SK-N-MC (cell line): ENCODE measurements around the gene FNDC3B.

Experiments used
- DNase-seq: peaks from one replicate; pipeline ENCODE4 v3.0.0-alpha.2; 2011; ENCODE audit warnings: low read depth, low spot score
- H3K27ac ChIP-seq: fragments of 200-600 bp; sonication (generic); 2 replicates; pipeline ENCODE4 v1.5.1; 2016; ENCODE audit warnings: mixed run types
- H3K36me3 ChIP-seq: fragments of 200-600 bp; sonication (generic); 2 replicates; pipeline ENCODE4 v1.6.1; 2017; ENCODE audit warnings: antibody characterized with exemption, low read length, mixed read lengths; ENCODE audit not compliant: insufficient read depth
- H3K4me3 ChIP-seq: fragments of 200-600 bp; sonication (generic); 2 replicates; pipeline ENCODE4 v1.5.1; 2016
- H3K9ac ChIP-seq: fragments of 200-600 bp; sonication (generic); 2 replicates; pipeline ENCODE4 v1.8.0; 2017; ENCODE audit warnings: mixed run types, mixed read lengths; ENCODE audit not compliant: insufficient read length
- H3K9me3 ChIP-seq: fragments of 200-600 bp; sonication (generic); 2 replicates; pipeline ENCODE4 v1.6.1; 2017; ENCODE audit warnings: low read depth, mild to moderate bottlenecking, antibody characterized with exemption, low read length, moderate library complexity, mixed read lengths
- EZH2 ChIP-seq: fragments of 200-600 bp; sonication (generic); IDR thresholded peaks from one replicate; pipeline ENCODE4 v1.6.1; 2017; ENCODE audit warnings: antibody characterized with exemption
- FOXP2 ChIP-seq: optimal IDR thresholded peaks from 2 replicates; pipeline ENCODE3; 2011; ENCODE audit warnings: mild to moderate bottlenecking, moderate library complexity; ENCODE audit not compliant: insufficient read depth; ENCODE audit errors: extremely low read length, control extremely low read depth
- POLR2AphosphoS5 ChIP-seq: IDR thresholded peaks from 2 replicates; pipeline ENCODE4 v1.6.1; 2012; ENCODE audit warnings: mild to moderate bottlenecking, low read depth, low read length, borderline replicate concordance

The FNDC3B gene

DNA sequence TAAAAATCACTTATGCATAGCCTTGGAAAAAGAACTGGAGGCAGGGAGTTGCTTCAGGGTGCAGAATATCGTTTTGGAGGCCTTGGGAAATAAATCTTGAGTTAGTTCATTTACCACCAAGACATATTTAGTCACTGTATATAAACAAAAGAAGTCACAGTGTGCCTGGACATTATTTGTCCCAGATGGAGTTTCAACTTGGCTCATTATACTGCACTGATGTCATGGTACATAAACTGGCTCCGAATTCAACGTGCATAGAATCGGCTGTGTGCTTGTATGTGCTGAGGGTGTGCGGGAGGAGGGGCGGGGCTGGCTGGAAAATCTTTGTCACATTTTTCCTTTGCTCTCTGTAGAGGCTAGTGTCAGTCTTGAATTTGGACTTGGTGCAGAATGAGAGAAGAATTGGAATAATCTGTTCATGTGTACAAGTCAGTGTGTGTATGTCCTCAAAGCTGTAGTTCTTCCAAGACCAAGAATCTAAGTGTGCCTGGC, 86.6 kb downstream of the FNDC3B start:
- Histone ChIP-seq H3K4me3 (peak overlapping the region; percentile 51), H3K9ac (peak overlapping the region; percentile 11), H3K27ac (peak overlapping the region; percentile 80), H3K9me3 (no peaks in the 10 kb centered on the region), H3K36me3 (peaks cover 5% of the 10 kb centered on the region)
- TF ChIP-seq FOXP2 (no peak), POLR2AphosphoS5 (no peak), EZH2 (no peak)
- no peak for DNase-seq

DNA sequence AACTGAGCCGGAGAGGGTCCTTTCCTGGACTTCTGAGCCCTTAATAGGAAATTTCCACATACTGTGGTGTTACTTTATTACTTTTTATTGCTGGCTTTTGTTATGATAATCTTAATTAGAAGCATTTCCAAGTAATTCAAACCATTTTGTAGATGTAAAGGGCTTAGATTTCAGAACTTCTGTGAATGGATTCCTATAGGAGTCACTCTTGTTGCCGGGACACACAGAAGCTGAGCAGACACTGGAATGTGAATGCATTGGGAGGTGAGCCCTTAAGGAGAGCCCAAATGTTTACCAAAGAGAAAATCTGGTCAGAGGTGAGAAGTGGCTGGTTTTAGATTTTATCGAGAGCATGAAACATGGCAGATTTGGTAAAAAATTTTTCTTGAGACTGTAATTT, 87.4 kb downstream of the FNDC3B start:
- peak overlapping the region; percentile 80 for H3K27ac ChIP-seq
- no peak for DNase-seq
- H3K4me3 ChIP-seq, result peak overlapping the region; percentile 51
- no peaks in the 10 kb centered on the region for H3K9me3 ChIP-seq
- peaks cover 5% of the 10 kb centered on the region for H3K36me3 ChIP-seq
- TF ChIP-seq FOXP2 (no peak), POLR2AphosphoS5 (no peak), EZH2 (no peak)
- H3K9ac ChIP-seq, result peak overlapping the region; percentile 11

DNA sequence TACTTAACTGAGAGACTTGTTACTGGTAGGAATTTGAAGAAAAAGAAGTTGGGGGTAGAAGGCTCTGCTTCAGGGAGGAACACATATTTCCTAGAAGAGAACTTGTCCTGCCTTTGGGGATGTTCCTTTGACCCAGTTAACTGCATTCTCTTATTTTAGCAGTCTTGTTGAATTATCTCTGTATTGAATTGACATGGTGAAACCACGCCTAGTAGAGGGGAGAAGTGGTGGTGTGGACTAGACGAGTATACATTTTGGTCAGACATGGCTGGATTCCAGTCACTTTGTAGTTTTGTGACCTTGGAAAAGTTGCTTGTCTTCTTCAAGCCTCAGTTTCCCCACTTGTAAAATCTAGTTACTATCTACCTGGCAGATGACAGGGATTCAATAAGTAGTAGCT, 87.8 kb downstream of the FNDC3B start:
- peak overlapping the region; percentile 80 for H3K27ac ChIP-seq
- no peak overlapping the region for H3K9ac ChIP-seq
- DNase-seq, result no peak
- H3K36me3 ChIP-seq, result peaks cover 5% of the 10 kb centered on the region
- TF ChIP-seq FOXP2 (no peak), POLR2AphosphoS5 (no peak), EZH2 (no peak)
- H3K9me3 ChIP-seq, result no peaks in the 10 kb centered on the region
- H3K4me3 ChIP-seq, result no peak overlapping the region

DNA sequence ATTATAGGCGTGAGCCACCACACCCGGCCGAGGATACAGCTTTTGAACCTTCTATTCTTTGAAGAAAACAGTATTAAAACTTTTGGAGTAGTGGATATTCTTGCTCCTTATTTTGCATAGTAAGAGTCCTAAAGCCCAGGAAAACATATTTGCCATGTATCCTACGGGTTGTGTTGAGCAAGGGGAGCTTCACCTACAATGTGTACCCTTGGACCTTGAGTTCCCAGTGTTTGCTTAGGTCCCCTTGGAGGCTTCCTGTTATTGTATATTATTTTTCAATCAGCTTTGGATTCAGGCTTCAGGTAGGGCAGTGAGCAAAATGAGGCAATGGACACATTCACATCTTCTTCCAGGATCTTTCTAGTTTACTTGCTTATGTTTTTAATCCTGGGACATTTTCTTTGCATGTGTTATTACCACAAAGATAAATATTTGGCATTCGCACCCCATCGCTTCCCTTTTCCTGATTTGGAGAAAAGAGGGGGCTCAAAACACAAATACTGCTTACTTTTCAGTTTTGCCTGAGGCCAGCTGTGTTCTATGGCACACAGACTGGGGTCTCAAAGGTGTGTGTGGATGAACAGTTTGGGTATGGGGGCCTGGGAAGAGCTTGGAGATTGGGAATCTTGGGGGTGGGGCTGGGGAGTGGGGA, 88.7 kb downstream of the FNDC3B start:
- H3K9me3 ChIP-seq, result no peaks in the 10 kb centered on the region
- no peak overlapping the region for H3K4me3 ChIP-seq
- no peak overlapping the region for H3K27ac ChIP-seq
- H3K9ac ChIP-seq, result no peak overlapping the region
- H3K36me3 ChIP-seq, result peaks cover 5% of the 10 kb centered on the region
- DNase-seq, result no peak
- no peak for TF ChIP-seq FOXP2
- no peak for TF ChIP-seq POLR2AphosphoS5
- no peak for TF ChIP-seq EZH2

DNA sequence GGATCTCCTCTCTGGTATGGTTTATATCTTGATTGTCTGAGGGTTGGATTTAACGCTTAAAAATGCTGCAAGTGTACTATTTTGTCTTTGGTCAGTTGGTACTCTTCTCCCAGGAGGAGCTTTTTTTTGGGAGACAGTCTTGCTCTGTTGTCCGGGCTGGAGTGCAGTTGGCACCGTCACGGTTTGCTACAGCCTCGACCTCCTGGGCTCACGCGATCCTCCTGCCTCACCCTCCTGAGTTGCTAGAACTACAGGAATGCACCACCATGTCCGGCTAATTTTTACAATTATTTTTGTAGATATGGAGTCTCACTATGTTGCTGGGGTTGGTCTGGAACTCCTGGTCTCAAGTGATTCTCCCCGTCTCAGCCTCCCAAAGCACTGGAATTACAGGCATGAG, 89.5 kb downstream of the FNDC3B start:
- H3K4me3 ChIP-seq, result no peak overlapping the region
- no peak overlapping the region for H3K9ac ChIP-seq
- no peaks in the 10 kb centered on the region for H3K9me3 ChIP-seq
- TF ChIP-seq FOXP2 (no peak), POLR2AphosphoS5 (no peak), EZH2 (no peak)
- H3K36me3 ChIP-seq, result peaks cover 5% of the 10 kb centered on the region
- H3K27ac ChIP-seq, result no peak overlapping the region
- DNase-seq, result no peak

DNA sequence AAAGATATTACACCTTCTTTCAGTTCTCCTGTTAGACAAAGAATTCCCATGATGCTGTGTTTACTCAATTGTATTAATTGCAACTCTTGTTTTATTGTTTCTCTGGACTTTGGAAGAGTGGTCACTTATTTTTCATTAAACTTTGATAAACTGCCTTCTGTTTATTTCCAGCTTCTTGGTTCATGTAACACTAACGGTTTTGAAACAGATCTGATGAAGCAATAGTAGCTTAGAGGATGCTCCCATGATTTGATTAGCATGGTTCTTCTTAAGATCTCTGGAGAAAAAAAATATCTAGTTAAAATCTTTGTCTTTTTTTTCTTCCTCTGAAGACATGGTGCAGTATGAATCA, 90.1 kb downstream of the FNDC3B start:
- Histone ChIP-seq H3K27ac (peak overlapping the region; percentile 35), H3K9ac (no peak overlapping the region), H3K36me3 (peaks cover 1% of the 10 kb centered on the region)

DNA sequence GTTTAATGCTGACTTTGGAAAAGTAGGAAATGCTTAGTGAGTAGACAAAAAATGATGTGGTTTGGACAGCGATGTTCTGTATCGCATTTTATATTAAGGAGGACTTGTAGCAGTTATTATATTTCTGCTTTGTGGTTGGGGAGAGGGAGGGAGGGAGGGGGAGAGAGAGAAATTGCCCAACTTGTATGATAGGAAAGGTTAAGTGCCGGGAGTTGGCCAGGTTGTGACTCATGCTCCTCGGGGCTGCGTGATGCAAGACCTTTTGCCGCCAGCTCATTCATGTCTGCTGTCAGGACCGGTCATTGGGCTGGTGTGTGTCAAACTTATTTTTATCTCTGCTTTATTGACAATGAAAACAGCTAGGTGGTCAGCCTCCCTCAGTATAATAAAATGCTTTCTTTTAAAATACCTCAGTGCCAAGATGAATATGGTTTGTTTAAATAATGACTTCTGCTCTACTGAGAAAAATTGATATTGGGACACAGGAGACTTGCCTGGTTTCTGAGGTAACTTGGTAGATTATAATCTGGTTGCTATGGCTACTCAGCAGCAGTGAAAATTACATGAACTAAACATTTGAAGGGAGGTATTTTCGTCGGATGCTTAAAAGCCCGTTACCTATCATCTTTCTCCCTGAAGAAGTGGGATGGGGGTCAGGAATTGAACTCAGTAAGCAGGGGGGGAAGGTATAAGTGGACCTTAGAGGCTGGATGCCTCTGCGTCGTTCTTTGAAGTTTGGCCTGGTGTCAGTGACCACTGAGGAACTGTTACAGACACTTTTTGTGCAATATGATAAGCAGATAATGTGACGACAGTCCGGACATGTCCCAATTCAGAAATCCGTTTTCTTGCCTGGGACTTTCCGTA, 90.7 kb downstream of the FNDC3B start:
- TF ChIP-seq POLR2AphosphoS5 (no peak), FOXP2 (no peak), EZH2 (no peak)
- Histone ChIP-seq H3K36me3 (no peaks in the 10 kb centered on the region; the same call in 1 of the 2 replicates), H3K9ac (no peak overlapping the region), H3K27ac (peak overlapping the region; percentile 35), H3K9me3 (no peaks in the 10 kb centered on the region), H3K4me3 (peak overlapping the region; percentile 17; the same call in 1 of the 2 replicates)
- DNase-seq, result no peak

More for the DNA sequence above, 90.1 kb downstream of the FNDC3B start:
- no peaks in the 10 kb centered on the region for H3K9me3 ChIP-seq
- DNase-seq, result no peak
- H3K4me3 ChIP-seq, result peak overlapping the region; percentile 17; the same call in 1 of the 2 replicates
- TF ChIP-seq FOXP2 (no peak), EZH2 (no peak), POLR2AphosphoS5 (no peak)

DNA sequence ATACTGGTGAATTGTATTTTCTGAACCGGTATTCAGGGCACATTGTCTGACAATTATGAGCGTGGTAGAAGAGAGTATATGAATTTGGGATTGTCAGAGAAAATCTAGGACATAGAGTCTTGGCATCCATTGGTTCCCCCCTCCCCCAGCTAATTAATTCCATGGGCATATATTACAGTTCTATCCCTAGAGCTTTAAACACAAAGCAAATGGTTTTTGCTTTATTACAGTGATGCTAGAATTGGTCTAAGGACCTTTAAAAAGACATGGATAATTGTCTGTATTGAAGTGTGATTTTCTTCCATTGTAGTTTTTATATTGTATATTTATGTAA, 91.3 kb downstream of the FNDC3B start:
- Histone ChIP-seq H3K9ac (no peak overlapping the region), H3K4me3 (no peak overlapping the region), H3K27ac (no peak overlapping the region), H3K9me3 (no peaks in the 10 kb centered on the region), H3K36me3 (no peaks in the 10 kb centered on the region; the same call in 1 of the 2 replicates)
- DNase-seq, result no peak
- TF ChIP-seq EZH2, result no peak

DNA sequence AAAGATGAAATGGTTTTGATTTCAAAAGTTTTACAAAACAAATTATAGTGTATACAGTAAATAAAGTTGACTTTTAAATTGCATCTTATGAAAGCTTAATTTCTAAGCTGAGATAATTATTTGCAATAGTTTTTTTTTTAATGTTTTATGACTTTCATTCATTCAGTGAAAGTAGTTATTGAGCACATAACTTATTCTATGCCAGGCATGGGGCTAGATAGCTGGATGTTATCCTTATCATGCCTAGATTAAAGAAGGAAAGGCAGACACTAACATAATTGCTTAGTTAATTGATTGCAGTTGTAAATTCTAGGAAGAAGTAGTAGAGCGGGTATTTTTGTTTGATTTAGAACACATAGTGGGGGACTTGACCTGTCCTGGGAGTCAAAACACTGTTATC, 92.4 kb downstream of the FNDC3B start:
- no peak for TF ChIP-seq POLR2AphosphoS5
- TF ChIP-seq EZH2, result no peak
- no peak for TF ChIP-seq FOXP2
- Histone ChIP-seq H3K9me3 (no peaks in the 10 kb centered on the region), H3K36me3 (no peaks in the 10 kb centered on the region; the same call in 1 of the 2 replicates), H3K27ac (no peak overlapping the region), H3K9ac (no peak overlapping the region), H3K4me3 (no peak overlapping the region)
- DNase-seq, result no peak
